CD4-positive, alpha-beta T cell treated with Interferon gamma for 1 hour (primary cell): ENCODE measurements around the gene SLC9B1.
"Not testable (repeated sequence)": the region's sequence is repeated elsewhere in the genome, so short reads cannot be mapped to it uniquely, and the experiment has no call there.

Source experiments
- DNase-seq: peaks from one replicate; pipeline ENCODE4 v3.0.0-alpha.2; 2020

SLC9B1 gene

DNA sequence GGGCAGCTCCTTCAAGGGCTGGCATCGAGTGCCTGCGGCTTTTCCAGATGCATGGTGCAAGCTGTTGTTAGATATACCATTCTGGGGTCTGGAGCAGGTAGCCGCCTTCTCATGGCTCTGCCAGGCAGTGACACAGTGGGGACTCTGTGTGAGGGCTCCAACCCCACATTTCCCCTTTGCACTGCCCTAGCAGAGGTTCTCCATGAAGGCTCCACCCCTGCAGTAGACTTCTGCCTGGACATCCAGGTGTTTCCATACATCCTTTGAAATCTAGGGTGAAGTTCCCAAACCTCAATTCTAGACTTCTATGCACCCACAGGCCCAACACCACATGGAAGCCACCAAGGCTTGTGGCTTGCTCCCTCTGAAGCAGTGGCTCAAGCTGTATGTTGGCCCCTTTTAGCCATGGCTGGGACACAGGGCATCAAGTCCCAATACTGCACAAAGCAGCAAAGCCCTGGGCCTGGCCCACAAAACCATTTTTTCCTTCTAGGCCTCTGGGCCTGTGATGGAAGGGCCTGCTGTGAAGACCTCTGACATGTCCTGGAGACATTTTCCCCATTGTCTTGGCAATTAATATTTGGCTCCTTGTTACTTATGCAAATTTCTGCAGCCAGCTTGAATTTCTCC is 141.9 kb downstream of the SLC9B1 start:
- not testable (repeated sequence) for DNase-seq

DNA sequence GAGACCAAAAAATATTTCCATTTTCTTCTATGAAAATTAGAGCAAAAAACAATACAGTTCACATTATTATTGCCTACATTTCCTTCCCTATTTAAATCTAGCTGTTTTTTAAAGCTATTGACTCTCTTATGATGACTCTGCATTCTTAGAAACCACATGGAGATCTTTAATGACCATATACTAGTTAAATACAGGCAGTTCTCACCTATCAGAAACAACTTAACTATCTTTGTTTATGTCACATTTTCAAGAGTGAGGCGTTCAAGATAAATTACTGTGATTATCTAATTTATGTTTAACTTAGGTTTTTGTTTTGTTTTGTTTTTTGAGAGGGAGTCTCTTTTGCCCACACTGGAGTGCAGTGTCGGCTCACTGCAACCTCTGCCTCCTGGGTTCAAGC is 147.7 kb downstream of the SLC9B1 start:
- no peak for DNase-seq

DNA sequence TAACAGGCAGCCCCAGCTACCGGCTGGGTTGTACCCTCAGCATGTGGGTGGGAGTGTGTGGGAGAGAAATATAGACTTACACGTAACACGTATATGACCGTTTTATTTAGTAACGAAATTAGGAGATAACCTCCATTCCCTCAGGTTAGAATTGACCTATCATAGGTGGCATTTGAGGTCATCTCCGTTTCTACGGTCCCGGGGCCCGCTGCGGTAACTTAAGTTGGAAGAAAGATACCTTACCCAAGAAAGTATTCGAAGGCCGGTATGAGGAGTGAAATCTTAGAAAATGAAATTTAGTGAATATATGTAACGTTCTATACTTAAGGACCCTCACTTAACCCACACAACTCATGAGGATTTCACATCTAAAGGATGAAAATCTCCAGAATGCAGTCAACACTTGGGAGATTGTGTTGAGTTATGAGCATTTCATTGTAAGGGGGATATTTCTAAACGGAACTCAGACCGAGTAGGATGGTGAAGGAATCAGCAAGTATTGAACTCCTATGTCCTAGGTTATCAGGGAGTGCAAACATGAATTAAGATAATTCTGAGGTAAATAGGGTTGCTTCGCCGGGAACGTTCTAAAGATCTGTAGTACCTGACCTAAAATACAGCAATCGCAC is 149.8 kb downstream of the SLC9B1 start:
- no peak for DNase-seq

DNA sequence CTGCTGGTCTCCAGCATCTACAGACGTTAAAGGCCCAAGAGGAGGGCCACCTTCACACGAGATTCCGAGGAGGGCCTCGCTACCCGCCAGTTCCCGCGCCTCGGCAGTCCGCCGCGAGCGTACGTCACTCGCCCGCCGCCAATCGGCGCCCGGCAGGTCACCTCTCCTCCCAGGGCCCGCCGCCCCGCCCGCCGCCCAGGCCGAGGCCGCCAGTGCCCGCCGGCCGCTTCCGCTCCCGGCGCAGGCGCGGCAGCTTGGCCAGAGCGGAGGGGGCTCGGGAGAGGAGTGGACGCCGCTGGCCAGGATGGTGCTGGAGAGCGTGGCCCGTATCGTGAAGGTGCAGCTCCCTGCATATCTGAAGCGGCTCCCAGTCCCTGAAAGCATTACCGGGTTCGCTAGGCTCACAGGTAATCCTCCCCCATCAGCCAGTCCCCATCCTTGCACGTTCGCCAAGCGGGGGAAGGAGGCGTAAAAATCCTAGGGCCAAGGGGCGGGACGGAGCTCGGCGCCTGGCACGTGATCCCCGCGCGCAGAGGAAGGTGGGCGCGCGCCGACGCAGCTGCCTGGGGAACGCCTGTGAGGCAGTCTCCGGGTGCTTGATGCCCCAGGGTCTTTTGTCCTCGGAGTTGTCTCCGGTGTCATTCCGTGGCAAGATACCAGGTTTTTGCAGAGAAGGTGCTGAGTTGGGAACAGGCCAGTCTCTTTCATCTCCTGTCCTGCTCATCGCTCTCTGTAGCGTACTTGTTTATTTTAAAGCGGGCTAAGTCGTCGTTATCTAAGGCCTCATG is 150.5 kb downstream of the SLC9B1 start, which contains the start of gene CISD2:
Gene CISD2 (plus strand): TSS at position 212 of the 788 bp plus-strand sequence. CDS start 93 bp downstream, at position 305.
- DNase-seq = peak; percentile 90

DNA sequence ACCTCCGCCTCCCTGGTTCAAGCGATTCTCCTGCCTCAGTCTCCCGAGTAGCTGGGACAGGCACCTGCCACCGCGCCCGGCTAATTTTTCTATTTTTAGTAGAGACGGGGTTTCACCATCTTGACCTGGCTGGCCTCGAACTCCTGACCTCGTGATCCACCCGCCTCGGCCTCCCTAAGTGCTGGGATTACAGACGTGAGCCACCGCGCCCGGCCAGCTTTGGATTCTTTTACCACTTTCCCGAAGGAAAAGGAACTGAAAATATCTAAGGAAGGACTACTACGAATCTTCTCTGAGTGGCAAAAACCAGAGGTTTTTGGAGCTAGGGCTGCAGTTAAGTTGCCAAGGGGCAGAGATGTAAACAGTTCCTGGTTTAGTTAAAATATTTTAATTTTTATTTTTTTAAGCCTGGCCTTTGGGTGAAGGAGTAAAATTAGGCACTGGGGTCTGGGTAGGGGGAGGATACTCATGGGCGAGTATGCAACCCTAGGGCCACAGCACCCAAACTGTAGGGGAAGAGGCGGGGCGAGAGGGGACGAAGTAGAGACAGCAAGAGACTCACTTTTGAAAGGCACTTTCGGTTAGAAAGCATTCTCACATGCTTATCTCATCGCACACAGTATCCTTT is 151.2 kb downstream of the SLC9B1 start:
- DNase-seq = no peak

DNA sequence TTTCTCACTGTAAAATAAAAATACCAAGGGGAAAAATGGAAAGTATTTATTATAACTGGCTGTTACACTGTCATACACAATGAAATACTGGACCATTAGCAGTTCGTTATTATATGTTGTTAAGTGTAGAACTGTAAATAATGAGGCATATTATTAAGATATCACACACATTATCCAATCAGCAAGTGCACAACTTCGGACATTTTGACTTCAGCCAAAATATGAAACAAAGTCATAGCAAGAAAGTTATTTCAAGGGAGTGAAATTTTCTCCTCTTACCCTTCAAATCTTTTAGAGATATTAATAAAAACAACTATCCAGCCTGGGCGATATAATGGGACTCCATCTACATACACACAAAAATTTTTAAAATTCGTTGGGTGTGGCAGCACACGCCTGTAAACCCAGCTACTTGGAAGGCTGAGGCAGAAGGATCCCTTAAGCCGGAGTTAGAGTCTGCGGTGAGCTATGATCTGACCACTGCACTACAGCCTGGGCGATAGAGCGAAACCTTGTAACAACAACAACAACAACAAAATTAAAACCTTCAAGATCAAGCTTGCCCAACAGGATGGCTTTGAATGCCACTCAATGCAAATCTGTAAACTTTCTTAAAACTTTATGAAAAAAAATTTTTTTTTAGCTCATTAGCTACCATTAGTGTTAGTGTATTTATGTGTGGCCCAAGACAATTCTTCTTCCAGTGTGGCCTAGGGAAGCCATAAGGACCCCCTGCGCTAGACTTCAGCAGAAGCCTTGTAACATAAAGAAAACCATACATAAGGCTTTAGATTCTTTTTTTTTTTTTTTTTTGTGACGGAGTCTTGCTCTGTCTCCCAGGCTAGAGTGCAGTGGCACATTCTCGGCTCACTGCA is 152.0 kb downstream of the SLC9B1 start:
- DNase-seq = no peak

DNA sequence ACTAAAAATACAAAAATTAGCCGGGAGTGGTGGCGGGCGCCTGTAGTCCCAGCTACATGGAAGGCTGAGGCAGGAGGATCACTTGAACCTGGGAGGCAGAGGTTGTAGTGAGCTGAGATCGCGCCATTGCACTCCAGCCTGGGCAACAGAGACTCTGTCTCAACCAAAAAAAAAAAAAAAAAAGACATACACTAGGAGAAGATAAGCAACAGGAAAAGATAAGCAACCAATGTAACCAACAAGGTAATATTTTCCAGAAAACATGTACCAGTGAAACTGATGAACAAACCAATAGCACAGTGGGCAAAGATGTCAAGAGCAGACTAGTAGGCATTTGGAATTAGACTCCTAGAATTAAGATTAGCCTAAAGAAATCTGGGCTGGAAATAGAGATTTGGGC is 154.2 kb downstream of the SLC9B1 start:
- DNase-seq = not testable (repeated sequence)

DNA sequence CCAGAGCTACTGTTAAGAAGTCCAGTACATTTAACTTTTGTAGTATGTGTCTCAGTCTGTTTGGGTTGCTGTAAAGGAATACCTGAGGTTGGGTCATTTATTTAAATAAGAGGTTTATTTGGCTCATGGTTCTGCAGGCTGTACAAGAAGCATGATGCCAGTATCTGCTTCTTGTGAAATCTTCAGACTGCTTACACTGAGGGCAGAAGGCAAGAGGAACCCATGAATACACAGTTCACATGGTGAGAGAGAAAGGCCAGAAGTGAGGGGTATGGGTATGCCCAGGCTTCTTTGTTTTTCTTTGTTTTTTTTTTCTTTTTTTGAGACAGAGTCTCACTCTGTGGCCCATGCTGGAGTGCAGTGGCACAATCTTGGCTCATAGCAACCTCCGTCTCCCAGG is 156.8 kb downstream of the SLC9B1 start:
- no peak for DNase-seq

DNA sequence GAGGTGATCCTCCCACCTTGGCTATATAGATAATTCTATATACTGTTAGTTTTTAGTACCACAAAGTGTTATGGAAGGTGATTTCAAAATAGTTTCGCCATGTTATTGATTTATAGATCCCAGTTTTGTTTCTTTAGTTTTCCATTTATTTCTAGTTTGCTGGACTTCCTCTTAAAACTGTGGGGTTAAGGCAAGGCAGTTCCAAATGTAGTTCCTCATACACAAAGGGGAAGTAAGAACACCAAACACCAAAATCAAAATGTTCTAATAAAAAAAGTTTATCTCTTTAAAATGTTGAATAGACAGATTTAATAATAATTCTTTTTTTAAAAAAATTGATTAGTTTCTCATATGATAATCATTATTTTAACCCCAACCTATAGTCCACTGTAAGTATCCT is 157.5 kb downstream of the SLC9B1 start:
- no peak for DNase-seq

DNA sequence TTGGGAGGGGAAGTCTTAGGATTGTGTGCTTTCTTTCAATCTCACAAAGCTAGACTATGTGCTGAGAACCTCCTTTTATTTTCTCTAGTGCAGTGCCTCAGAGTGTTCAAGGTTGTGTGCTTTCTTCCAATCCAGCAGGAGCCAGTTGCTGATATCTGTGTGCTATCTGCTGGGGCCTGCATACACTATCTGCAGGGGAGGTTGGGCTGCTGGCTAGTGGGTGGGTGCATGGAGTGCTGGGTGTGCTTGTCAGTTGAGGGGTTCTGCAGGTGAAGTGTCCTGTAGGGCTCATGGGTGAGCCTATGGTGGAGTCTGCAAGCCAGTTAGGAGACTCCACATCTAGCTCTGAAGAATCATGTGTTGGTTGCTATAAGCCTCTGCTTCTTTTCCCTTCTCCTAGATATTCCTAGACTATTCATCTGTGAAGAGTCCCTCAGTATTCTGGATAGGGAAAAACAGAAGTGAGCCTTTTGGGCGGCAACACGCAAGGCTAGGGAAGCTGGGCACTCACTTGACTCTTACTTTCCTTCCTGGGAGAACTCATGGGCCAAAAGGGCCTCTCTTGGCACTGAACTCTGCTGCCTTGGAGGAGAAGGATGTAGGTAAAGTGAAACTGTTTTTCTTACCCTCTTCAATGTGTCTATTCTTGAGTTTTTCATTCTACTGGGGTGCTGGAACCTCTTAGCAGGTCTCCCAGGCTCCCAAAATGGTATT is 158.7 kb downstream of the SLC9B1 start:
- DNase-seq = no peak

DNA sequence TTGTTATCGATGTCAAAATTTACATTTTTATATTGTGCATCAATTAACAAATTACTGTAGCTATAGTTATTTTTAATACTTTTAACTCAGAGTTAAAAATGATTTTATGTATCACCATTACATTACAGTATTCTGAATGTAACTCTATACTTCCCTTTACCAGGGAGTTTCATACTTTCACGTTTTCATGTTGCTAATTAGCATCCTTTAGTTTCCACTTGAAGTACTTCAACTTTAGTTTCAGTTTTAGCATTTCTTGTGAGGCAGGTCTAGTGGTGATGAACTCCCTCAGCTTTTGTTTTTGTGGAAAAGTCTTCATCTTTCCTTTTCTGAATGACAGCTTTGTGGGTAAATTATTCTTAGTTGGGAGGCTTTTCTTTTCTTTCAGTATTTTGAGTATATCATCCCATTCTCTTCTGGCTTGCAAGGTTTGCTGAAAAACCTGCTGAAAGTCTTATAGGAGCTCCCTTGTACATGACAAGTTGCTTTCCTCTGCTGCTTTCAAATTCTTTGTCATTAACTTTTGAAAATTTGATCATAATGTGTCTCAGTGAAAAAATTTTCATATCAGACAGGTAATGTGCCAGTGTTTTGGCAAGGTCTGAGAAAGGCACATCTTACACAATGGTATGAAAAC is 160.6 kb downstream of the SLC9B1 start:
- no peak for DNase-seq
